SK-N-SH (cell line): Measurements from ENCODE around the gene ITM2A.

Experiments used
- CHD2 ChIP-seq: fragments of 150-350 bp; IDR thresholded peaks from 2 replicates; pipeline ENCODE4 v1.6.1; 2018; ENCODE audit warnings: low read length; ENCODE audit not compliant: partially characterized antibody
- EZH2phosphoT487 ChIP-seq: fragments of 200-600 bp; sonication (generic); IDR thresholded peaks from 2 replicates; pipeline ENCODE4 v1.6.1; 2017; ENCODE audit warnings: low read depth, mixed run types, mild to moderate bottlenecking, antibody characterized with exemption, moderate library complexity, borderline replicate concordance
- FOSL2 ChIP-seq: IDR thresholded peaks from 2 replicates; pipeline ENCODE4 v1.4.0; 2012; ENCODE audit warnings: low read depth, mild to moderate bottlenecking, moderate library complexity, borderline replicate concordance
- MXI1 ChIP-seq: IDR thresholded peaks from 2 replicates; pipeline ENCODE4 v1.6.1; 2012; ENCODE audit warnings: mild to moderate bottlenecking, low read depth, low read length, improper control_type of control experiment
- RAD21 ChIP-seq: IDR thresholded peaks from 2 replicates; pipeline ENCODE4 v1.6.1; 2012; ENCODE audit warnings: mild to moderate bottlenecking, low read length
- TAF1 ChIP-seq: IDR thresholded peaks from 2 replicates; pipeline ENCODE4 v1.6.1; 2012; ENCODE audit warnings: low read depth, mild to moderate bottlenecking, low read length, moderate library complexity, borderline replicate concordance
- TEAD4 ChIP-seq: IDR thresholded peaks from 2 replicates; pipeline ENCODE4 v1.4.0; 2012; ENCODE audit warnings: mild to moderate bottlenecking, borderline replicate concordance; ENCODE audit not compliant: insufficient read depth
- YY1 ChIP-seq: IDR thresholded peaks from 2 replicates; pipeline ENCODE4 v1.4.0; 2012; ENCODE audit warnings: low read depth, mild to moderate bottlenecking
- TF ChIP-seq, protein P1 (sequence below): fragments of 200-600 bp; sonication (generic); IDR thresholded peaks from 2 replicates; pipeline ENCODE4 v1.6.1; 2017; ENCODE audit warnings: antibody characterized with exemption, mild to moderate bottlenecking, moderate library complexity
- TF ChIP-seq, protein P2 (sequence below): IDR thresholded peaks from 2 replicates; pipeline ENCODE4 v1.6.1; 2012; ENCODE audit warnings: mild to moderate bottlenecking, low read depth, low read length, moderate library complexity
- TF ChIP-seq, protein P3 (sequence below): IDR thresholded peaks from 2 replicates; pipeline ENCODE4 v1.4.0; 2012; ENCODE audit warnings: low read depth
- TF ChIP-seq, protein P4 (sequence below): IDR thresholded peaks from 2 replicates; pipeline ENCODE4 v1.4.0; 2012; ENCODE audit warnings: low read depth, borderline replicate concordance
- TF ChIP-seq, protein P5 (sequence below): fragments of 150-350 bp; IDR thresholded peaks from 2 replicates; pipeline ENCODE4 v1.6.1; 2017; ENCODE audit warnings: antibody characterized with exemption, low read length, low read depth, borderline replicate concordance

DNA sequence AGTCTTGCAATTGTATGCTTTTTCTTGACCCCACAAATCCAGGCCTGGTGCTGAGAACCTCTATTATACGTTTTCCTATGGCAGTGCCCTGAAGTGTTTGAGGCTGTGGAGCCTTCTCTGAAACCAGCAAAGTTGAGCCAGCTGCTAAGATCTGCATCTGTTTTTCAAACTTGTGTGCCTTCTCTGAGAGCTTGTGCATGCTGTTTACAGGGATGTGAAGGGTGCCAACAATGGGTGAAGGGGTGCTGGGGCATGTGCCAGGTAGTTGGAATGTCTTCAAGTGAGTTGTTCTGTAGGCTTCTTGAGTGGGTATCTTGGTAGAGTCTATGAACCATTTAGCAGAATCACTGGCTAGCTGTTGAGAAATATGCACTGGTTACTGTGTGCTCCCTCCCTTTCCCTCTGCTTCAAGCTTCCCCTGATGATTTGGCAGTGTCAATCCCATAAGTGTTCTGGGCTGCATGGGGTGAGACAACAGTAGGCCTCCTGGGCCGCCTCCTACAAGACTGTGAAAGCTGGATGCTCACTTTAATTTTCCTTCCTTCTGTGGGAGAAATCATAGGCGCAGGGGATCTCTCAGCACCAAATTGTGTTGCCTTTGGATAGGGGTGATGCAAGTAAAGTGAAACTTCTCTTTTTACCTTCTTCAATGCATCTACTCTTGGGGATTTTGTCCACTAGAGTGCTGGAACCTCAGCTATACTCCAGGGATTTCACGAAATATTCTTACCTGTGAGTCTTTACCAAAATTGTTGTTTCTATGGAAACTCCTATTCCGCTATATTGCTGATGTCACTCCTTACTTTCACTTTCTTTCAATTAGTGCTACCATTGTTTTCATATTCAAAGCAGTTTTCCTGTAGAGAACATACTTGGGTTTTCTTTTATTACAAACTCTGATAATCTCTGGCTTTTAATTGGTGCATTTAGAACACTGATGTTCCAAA lies 30.0 kb downstream of the ITM2A start:
- TF ChIP-seq, protein P1, sequence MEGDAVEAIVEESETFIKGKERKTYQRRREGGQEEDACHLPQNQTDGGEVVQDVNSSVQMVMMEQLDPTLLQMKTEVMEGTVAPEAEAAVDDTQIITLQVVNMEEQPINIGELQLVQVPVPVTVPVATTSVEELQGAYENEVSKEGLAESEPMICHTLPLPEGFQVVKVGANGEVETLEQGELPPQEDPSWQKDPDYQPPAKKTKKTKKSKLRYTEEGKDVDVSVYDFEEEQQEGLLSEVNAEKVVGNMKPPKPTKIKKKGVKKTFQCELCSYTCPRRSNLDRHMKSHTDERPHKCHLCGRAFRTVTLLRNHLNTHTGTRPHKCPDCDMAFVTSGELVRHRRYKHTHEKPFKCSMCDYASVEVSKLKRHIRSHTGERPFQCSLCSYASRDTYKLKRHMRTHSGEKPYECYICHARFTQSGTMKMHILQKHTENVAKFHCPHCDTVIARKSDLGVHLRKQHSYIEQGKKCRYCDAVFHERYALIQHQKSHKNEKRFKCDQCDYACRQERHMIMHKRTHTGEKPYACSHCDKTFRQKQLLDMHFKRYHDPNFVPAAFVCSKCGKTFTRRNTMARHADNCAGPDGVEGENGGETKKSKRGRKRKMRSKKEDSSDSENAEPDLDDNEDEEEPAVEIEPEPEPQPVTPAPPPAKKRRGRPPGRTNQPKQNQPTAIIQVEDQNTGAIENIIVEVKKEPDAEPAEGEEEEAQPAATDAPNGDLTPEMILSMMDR, result no peak
- TF ChIP-seq RAD21, result no peak
- no peak for TF ChIP-seq FOSL2
- TF ChIP-seq CHD2, result no peak
- TF ChIP-seq, protein P2, sequence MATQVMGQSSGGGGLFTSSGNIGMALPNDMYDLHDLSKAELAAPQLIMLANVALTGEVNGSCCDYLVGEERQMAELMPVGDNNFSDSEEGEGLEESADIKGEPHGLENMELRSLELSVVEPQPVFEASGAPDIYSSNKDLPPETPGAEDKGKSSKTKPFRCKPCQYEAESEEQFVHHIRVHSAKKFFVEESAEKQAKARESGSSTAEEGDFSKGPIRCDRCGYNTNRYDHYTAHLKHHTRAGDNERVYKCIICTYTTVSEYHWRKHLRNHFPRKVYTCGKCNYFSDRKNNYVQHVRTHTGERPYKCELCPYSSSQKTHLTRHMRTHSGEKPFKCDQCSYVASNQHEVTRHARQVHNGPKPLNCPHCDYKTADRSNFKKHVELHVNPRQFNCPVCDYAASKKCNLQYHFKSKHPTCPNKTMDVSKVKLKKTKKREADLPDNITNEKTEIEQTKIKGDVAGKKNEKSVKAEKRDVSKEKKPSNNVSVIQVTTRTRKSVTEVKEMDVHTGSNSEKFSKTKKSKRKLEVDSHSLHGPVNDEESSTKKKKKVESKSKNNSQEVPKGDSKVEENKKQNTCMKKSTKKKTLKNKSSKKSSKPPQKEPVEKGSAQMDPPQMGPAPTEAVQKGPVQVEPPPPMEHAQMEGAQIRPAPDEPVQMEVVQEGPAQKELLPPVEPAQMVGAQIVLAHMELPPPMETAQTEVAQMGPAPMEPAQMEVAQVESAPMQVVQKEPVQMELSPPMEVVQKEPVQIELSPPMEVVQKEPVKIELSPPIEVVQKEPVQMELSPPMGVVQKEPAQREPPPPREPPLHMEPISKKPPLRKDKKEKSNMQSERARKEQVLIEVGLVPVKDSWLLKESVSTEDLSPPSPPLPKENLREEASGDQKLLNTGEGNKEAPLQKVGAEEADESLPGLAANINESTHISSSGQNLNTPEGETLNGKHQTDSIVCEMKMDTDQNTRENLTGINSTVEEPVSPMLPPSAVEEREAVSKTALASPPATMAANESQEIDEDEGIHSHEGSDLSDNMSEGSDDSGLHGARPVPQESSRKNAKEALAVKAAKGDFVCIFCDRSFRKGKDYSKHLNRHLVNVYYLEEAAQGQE, result no peak
- TF ChIP-seq MXI1, result no peak
- TF ChIP-seq, protein P3, sequence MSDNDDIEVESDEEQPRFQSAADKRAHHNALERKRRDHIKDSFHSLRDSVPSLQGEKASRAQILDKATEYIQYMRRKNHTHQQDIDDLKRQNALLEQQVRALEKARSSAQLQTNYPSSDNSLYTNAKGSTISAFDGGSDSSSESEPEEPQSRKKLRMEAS, result no peak
- TF ChIP-seq TAF1, result no peak
- TF ChIP-seq, protein P4, sequence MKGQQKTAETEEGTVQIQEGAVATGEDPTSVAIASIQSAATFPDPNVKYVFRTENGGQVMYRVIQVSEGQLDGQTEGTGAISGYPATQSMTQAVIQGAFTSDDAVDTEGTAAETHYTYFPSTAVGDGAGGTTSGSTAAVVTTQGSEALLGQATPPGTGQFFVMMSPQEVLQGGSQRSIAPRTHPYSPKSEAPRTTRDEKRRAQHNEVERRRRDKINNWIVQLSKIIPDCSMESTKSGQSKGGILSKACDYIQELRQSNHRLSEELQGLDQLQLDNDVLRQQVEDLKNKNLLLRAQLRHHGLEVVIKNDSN, result no peak
- no peak for TF ChIP-seq TEAD4
- TF ChIP-seq, protein P5, sequence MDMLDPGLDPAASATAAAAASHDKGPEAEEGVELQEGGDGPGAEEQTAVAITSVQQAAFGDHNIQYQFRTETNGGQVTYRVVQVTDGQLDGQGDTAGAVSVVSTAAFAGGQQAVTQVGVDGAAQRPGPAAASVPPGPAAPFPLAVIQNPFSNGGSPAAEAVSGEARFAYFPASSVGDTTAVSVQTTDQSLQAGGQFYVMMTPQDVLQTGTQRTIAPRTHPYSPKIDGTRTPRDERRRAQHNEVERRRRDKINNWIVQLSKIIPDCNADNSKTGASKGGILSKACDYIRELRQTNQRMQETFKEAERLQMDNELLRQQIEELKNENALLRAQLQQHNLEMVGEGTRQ, result no peak
- TF ChIP-seq EZH2phosphoT487, result no peak
- TF ChIP-seq YY1, result no peak
